Amygdala (tissue), 56 donors: Measurements from ENCODE around the gene SLC37A3.
A peak's percentile ranks its signal among the peaks of the same experiment; 100 is the strongest.
"Not testable (repeated sequence)": the region's sequence is repeated elsewhere in the genome, so short reads cannot be mapped to it uniquely, and the experiment has no call there.

Experiments used
- DNase-seq, 56 donors: peaks; one replicate each; lab custom pipeline; 2025; lab: John Stamatoyannopoulos, UW

Gene SLC37A3

DNA sequence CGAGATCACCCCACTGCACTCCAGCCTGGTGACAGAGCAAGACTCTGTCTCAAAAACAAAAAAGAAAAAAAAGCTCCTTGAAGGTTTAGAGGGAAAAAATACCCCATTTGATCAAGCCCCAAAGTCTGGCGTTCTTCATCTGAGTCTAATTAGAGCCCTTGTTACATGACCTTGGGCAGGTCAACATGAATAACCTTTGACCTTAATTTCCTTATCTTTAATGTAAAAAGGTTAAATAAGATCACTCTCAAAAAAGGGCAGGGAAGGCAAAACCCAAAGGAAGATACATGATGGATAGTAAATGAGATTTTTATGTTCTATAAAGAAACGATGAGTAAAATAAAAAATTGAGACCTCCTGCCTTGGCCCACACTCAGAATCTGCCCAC is 40.3 kb downstream of the SLC37A3 start:
- no peak for DNase-seq

DNA sequence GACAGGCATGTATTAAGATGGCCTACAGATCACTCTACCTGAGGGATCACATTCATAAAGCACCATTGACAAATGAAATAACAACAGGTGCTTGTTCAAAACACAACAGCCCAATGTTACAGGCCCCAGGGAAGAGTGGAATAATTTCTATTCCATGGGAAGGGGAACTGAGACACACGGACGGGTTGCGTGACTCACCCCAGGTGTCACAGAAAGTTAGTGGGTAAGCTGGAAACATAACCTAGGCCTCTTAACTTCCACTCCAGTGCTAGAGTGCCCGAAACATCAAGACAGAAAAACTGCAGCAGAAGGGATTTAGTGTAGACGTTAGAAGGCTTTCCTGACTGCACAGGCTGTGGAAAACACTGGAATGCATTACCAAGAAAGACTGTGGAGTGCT is 48.3 kb downstream of the SLC37A3 start:
- no peak for DNase-seq

DNA sequence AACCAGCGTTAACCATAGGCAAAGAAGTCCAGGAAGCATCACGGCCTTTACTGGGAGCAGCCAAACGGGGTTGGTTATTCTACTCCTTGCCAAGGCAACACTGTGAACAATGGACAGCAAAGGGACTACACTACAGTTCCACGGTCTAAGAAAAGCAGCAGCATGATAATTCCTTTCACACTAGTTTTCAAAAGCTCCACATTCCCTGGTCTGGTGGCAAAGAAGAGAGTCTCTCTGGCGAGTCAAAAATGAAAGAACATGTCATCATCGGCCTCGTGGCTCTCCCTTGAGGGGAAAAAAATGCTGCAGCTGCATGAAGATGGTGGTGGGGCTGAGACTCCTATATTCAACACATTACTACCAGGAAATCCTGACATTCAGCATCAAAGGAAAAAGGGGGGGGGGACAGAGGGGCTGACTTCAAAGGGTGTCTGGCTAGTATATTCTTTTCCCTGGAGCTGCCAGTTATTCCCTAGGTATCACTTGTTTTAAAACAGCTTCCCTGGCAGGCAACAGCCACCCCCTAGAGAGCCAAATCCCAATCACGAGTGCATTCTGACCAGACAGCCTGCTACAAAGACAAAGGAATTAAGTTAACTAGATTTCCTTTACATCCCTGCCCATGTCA is 49.1 kb downstream of the SLC37A3 start:
- DNase-seq: peak in 11 of 56 donors; percentile 2 to 48 (median 11)

DNA sequence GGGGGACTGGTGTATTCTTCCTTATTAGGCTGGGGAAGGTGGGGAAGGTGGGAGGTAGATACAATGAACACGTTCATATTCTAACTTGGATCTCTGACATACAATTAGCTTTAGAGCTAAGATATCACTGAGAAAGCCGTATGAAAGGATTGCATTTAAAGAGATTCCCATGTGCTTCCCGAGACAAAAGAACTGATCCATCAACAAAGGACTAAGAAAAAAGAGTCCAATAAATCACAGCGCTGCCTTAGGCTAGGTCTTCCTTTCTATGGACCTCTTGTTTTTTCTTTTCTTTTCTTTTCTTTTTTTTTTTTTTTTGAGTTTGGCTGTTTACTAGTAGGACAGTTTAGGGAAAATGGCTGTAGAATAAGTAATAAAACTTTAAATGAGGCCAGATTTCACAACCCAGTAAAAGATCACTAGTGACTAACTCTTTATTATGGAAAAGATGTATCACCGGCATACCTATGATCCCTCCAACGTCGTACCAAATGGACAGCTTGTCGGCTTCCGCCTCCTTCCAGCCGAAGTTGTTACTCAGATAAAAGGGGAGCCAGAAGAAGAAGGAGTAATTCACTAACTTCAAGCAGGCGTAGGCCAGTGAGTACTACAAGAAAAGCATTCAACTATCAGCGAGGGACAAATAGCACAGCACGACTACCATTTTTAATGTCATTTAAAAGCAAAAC is 50.0 kb downstream of the SLC37A3 start:
- no peak for DNase-seq

DNA sequence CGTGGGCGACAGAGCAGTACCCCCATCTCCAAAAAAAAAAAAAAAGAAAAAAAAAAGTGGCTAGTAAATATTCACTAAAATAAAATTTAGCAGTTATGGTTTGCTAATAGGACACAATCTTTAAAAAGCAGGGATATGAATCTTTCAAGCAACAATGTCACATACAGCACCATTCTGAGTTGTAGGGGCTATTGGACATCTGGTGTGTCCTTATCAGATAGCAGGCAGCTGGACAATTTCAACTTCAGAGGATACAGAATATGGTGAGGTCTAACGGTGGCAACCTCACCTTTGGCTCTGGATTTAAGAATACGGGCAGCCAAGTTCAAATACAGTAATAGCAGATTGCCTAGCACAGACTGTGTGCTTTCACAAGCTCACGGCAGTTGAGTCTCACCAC is 51.1 kb downstream of the SLC37A3 start:
- no peak for DNase-seq

DNA sequence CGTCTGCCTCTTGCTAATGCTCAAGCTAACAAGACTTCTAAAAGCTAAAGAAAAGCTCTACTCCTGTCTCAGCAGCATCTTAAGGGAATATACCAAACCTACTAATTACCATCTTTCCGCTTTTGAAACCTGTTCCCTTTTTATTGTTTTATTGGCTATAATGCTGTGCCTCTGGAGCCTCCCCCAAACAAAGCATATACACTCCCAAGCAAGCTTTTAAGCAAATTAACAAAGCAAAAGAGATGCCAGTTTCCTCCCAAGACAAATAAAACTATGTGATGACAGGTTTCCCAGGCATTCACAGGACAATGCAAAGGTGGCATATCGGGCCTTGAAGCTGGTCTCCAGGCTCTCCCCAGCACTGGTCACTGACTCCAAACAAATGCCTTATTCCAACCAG is 52.9 kb downstream of the SLC37A3 start:
- DNase-seq: no peak

DNA sequence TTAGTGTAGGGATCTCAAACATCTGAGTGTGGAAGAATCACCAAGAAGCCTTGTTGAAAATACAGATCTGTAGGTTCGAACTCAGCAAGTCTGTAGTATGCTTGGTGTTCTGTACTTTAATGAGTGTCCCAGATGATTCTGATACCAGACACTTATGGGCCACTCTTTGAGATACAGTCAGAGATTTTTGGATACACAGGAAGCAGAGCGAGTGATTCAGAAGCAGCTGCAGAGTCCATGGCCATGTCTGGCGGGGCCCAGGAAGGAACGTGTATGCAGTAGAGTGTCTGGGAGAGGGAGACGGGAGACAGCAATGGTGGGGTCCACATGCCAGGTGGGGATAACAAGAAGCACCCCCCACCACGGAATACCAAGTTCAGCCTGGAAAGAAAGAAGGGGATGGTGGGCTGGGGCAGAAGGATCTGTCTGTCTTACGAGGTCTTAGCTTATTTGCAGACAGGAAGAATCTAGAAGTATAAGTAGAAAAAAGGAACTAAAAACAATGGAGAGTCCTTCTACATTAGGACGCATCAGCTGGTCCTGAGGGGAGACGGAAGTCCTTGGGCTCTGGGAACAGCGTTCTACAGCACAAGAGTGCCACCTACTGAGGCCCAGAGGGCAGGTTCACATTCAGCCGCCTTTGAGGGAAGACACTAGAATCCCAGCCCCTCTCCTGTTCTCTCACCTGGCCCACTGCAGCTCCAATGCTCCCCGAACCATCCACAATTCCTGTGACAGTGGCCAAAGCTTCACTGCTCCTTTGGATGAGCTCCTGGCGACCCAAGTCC is 55.4 kb downstream of the SLC37A3 start:
- peak in 31 of 56 donors; percentile 4 to 66 (median 21) for DNase-seq

DNA sequence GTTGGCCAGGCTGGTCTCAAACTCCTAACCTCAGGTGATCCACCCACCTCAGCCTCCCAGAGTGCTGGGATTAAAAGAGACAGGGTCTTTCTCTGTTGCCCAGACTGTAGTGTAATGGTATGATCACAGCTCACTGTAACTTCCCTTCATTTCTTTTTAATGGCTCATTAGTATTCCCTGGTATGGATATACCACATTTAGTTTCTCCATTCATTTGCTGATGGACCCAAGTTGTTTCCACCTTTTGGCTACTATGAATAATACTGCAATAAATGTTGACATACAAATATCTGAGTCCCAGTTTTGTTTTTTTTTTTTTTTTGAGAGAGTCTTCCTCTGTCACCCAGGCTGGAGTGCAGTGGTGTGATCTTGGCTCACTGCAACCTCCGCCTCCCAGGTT is 59.4 kb downstream of the SLC37A3 start:
- not testable (repeated sequence) for DNase-seq

DNA sequence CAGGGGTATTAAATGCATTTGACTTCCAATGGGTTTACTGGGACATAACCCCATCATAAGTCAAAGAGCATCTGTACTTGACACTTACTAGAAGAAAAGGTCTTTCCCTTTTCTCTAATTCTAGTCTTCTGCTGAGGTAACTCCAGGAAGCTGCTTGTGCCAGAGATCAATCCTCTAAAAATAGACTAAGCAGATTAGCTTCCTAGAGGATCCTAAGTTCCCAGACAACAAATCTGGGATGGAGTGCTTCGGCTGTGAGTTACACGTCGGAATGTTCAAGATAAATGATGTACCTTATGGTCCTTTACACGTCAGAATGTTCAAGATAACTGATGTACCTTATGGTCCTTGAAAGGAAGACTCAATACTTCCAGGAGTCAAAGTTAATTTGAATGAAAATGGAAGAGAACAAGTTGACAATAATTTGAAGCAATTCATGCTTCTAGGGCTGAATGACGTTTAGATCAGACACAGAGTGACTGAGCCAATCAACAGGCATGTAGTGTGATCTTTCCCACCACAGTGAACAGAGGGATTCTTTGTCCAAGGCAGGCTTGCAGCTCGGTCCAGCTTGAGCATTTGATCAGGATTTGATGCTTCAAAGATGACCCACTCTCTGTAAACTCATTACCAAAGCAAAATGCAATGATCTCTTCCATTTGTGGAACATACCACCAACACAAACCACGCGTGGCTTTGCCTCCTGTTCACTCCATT is 63.8 kb downstream of the SLC37A3 start:
- DNase-seq: peak in 27 of 56 donors; percentile 3 to 84 (median 35)

DNA sequence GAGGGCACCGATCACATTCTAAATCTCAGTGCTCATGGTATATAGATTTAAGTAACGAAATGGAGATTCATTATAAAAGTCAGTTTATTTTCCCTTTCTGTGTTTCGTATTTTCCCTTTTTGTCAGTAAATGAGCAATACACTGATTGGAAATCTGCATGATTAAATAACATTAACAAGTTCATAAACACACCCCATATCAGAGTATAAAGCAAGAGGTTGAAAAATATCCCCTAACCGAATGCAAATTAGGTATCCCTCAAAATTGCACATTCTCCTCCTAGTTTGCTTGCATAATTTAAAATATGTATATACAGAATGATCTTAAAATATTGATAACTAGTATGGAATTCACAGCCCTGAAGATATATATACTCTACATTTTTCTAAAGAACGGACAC is 64.6 kb downstream of the SLC37A3 start:
- no peak for DNase-seq

DNA sequence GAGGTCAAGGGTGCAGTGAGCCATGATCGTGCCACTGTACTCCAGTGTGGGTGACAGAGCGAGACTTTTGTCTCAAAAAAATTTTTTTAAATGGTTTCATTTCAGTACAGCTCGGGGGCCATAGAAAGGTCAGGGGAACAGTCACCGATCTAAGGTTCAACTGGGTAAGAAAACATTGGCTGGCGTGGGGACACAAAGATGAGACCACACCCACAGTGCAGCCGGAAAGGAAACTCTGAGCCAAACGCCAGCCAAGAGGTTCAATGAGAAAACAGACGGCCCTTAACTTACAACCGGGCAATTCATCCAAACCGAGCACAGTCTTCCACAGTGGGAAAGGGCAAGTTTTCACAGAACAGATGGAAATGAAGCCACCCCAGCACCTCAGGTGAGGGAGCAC is 65.1 kb downstream of the SLC37A3 start:
- no peak for DNase-seq

DNA sequence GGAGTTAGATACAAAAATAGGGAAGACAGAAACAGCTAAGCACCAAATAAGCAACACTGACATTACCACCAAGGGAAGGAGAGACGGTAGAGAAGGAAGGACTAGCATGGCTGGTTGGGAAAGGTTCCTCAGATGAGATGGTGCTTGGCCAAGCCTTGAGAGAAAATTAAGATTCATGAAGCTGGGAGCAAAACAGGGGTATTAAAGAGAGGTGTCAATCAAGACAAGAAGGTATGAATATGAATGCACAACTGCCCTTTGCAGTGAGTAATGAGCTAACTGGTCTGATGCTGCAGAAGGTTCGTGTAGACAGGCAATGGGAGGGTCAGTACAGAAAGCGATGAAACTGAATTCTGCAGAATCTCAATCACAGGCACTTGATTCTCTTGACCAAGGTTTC is 67.7 kb downstream of the SLC37A3 start:
- DNase-seq: no peak

DNA sequence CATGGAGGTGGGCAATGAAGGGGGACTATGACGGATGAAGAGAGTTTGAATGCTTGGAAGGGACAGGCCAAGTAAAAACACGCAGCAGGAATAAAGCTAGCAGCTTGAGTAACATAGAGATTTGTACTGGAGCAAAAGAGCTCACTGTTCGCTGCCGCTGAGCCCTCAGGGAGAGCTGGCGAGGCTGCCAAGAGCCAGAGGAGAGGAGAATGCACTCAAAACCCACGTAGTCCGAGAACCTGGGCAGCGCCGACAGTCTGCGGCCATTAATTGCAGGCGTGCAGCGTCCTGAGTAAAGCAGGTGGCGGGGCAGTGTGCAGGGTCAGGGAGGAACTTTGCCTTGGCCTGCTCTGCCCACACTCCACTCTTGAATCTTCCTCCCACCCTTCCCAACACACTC is 68.2 kb downstream of the SLC37A3 start:
- peak in 21 of 56 donors; percentile 5 to 55 (median 19) for DNase-seq

DNA sequence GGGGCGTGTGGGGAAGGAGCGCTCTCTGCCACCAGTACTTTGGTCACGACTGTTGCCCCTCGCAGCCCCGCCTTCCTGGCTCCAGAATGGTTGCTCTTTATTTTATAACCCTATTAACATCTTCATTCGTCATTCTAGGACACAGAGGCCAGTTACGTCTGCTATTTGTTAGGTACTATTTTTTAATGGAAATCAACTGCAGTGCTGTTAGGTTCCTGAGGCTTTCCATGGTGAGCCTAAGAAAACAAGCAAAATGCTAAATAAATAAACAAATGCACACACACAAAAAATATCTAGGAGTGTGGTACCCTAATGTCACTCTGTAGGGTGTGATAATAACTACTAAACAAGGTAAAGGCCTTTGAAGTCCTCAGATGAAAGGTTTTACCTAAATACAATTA is 71.1 kb downstream of the SLC37A3 start:
- no peak for DNase-seq

DNA sequence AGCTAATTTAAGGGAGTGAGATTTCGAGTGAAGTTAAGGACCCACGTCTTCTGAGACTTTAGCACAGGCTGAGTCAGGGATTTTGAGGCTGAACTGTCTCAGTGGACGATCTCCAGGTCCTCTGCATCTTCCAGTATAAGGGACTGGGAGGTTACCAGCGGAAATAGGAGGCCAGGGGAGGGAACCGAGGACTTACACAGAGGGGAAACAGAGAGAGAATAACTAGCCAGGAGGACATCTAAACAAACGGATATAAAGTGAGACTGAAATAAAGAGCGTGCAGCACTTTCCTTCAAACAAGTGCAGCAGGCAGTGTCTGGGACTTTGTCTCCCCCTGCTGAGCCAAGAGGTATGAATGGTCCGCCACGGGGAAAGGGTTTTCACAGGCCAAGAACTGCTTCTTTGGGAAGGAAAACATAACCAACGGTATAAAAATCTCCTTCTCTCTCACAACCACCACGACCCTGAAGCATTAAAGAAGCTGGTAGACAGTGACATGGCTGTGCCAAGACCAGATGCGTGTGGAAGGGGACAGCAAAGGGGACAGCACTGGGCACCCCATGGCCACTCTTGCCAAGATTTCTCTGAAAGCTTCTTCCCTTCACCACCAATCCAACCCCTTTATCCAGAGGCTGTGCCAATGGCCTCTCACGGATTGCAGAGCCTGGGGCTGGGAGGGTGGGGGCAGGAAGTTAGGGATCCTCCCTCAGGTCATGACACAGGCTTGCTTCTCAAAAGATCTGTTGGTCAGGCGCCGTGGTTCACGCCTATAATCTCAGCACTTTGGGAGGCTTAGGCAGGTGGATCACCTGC is 72.0 kb downstream of the SLC37A3 start:
- peak in 48 of 56 donors; percentile 15 to 77 (median 43) for DNase-seq

DNA sequence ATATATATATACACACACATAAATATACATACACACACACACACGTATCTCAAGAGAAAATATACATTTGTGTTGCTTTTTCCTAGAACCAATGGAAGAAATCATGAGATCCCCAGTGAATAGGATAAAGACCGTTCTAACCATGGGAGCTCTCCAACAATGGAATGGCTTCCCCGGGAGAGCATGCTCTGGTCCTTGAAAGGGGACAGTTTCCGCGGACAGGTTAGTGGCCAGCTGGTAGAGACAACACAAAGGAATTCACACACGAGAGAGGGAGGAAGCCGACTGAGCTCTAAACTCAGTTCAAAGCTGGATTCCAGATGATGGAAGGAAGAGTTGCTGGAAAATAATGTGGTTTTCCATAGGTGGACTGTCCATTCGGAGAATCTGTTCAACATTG is 72.7 kb downstream of the SLC37A3 start:
- no peak for DNase-seq

DNA sequence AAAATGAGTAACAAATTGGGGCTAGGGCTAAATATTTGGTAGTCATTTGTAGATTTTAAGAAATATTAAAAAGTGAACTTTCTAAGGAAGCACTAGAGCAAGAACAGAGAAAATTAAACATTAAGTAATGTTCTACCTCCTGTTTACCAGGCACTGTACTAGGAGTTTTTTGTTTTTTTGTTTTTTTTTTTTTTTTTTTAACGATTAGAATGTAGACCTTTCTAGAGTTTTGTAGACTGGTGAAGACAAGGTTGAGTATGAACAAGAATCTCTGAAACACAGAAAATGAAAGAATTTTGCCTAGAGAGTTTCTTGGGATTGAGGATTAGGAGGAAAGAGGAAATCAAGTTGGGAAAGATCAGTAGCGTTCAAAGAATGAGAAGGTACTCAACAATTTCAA is 73.6 kb downstream of the SLC37A3 start:
- no peak for DNase-seq

DNA sequence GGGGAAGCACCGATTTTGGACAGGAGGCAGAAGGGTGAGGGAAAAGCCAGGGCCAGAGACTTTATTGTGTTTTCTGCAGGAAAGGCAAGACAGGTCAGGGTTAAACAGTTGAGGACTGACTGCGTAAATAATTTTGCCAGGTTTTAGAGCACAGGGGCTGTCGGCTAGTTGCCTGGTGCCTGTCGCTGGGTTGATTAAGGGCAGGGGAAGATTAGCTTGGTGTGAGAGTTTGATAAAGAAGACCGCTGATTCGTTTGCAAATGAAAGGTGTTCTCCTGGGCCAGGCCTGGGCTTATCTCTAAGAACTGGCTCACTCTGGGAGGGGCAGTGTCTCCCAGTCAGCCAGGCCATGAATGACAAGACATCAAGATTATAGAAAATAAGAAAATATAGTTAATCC is 75.6 kb downstream of the SLC37A3 start:
- no peak for DNase-seq

DNA sequence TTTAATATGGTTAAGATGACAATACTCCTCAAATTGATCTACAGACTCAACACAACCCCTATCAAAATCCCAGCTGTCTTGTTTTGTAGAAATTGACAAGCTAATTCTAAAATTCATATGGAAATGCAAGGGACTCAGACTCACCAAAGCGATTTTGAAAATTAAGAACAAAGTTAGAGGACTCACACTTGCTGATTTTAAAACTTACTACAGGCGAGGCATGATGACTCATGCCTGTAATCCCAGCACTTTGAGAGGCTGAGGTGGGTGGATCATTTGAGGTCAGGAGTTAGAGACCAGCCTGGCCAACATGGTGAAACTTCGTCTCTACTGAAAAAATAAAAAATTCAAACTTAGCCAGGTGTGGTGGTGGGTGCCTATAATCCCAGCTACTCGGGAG is 78.3 kb downstream of the SLC37A3 start:
- DNase-seq: not testable (repeated sequence)

DNA sequence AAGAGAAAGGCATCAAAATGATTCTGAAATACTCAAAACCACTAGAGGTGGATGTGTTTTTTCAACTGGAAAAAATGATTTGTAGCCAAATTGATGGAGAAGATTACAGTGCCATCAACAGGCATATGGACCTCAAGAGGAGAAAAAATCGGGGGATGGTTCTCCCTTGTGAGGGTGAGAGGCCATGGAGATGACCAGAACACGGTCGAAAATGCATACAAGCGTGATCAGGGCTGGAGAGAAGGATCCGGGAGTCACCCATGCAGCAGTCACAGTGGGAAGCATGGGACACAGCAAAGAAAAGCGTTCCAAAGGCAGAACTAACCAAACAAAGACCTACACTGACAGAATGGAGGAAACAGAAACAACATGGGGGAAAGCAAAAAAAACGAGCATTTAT is 80.3 kb downstream of the SLC37A3 start:
- DNase-seq: no peak
